Chondrocyte (in vitro differentiated cells): ENCODE results near the gene ARHGEF7. TPM values are rescaled to one million over a fixed set of nuclear protein-coding genes. Genes with fewer than 3 reads are reported as not detected.

Experiments used
- DNase-seq: peaks from one replicate; pipeline ENCODE4 v3.0.0; 2021; ENCODE audit warnings: mixed read lengths, low spot score
- H3K27ac Mint-ChIP-seq: one replicate; pipeline ENCODE4 v1.8.0; 2021; ENCODE audit warnings: mild to moderate bottlenecking, moderate library complexity, mixed read lengths; ENCODE audit not compliant: unreplicated experiment
- H3K27me3 Mint-ChIP-seq: 2 replicates; pipeline ENCODE4 v1.8.0; 2021; ENCODE audit warnings: low read depth, mixed read lengths
- H3K36me3 Mint-ChIP-seq: 2 replicates; pipeline ENCODE4 v1.8.0; 2021; ENCODE audit warnings: low read depth, mixed read lengths
- H3K4me1 Mint-ChIP-seq: 2 replicates; pipeline ENCODE4 v1.8.0; 2021; ENCODE audit warnings: low read depth, mild to moderate bottlenecking, mixed read lengths
- H3K4me3 Mint-ChIP-seq: one replicate; pipeline ENCODE4 v1.8.0; 2021; ENCODE audit warnings: mild to moderate bottlenecking, moderate library complexity, mixed read lengths; ENCODE audit not compliant: unreplicated experiment
- H3K9me3 Mint-ChIP-seq: 2 replicates; pipeline ENCODE4 v1.8.0; 2021; ENCODE audit warnings: low read depth, mixed read lengths
- total RNA-seq: library from RNA; stranded (reverse); gene quantifications from 3 replicates; pipeline ENCODE4 v1.2.1, GENCODE V29; 2021
- TF ChIP-seq, protein P1 (sequence below): fragments of 200-600 bp; sonication (generic); IDR thresholded peaks from 2 replicates; pipeline ENCODE4 v1.5.0; 2021; ENCODE audit warnings: antibody characterized with exemption, mild to moderate bottlenecking, moderate library complexity

Gene ARHGEF7
- total RNA-seq, 1 donor from 2014 or later, result 137 TPM

DNA sequence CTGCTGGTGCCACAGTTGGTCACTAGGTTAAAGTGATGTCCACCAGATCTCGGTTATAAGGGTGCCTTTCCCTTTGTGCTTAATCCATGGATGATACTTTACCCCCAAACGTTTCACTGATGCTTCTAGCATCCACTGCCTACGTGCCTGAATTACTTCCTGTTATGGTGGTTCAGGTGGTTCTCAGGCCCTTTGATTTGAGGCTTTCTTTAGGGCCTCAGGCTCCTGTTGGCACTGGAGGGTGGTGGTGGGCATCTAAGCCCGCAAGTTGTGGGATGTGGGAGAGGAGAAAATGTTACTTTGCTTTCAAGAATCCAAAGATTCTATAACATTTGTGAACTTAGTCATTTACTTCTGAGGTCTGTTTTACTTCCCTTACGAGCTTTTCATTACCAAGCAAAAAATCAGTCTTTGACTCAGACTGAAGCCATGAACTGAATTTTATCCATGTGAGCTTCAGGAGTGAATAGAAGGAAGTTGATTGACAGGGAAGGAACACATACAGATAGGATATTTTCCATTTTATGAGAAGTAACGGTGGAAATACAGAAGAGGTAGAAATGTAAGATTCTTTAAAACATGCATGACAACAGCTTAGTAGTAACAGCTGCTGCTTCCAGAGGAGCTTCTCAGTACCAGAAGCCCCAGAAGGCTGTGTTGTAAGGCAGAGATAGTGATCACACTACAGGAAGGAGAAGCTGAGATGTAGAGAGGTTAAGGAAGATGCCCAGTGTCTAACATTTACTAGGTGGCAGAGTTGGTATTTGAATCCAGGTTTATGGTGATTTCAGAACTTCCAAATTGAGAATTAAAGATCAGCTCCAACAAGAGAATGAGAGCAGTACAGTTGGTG lies 65.0 kb downstream of the ARHGEF7 start:
- no peak for DNase-seq
- Mint-ChIP-seq H3K27me3 (no peaks in the 10 kb centered on the region), H3K4me1 (peaks cover 89% of the 10 kb centered on the region), H3K36me3 (peaks cover 3% of the 10 kb centered on the region), H3K4me3 (no peak overlapping the region), H3K9me3 (no peaks in the 10 kb centered on the region), H3K27ac (peak overlapping the region; percentile 99)
- TF ChIP-seq, protein P1, sequence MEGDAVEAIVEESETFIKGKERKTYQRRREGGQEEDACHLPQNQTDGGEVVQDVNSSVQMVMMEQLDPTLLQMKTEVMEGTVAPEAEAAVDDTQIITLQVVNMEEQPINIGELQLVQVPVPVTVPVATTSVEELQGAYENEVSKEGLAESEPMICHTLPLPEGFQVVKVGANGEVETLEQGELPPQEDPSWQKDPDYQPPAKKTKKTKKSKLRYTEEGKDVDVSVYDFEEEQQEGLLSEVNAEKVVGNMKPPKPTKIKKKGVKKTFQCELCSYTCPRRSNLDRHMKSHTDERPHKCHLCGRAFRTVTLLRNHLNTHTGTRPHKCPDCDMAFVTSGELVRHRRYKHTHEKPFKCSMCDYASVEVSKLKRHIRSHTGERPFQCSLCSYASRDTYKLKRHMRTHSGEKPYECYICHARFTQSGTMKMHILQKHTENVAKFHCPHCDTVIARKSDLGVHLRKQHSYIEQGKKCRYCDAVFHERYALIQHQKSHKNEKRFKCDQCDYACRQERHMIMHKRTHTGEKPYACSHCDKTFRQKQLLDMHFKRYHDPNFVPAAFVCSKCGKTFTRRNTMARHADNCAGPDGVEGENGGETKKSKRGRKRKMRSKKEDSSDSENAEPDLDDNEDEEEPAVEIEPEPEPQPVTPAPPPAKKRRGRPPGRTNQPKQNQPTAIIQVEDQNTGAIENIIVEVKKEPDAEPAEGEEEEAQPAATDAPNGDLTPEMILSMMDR, result no peak

DNA sequence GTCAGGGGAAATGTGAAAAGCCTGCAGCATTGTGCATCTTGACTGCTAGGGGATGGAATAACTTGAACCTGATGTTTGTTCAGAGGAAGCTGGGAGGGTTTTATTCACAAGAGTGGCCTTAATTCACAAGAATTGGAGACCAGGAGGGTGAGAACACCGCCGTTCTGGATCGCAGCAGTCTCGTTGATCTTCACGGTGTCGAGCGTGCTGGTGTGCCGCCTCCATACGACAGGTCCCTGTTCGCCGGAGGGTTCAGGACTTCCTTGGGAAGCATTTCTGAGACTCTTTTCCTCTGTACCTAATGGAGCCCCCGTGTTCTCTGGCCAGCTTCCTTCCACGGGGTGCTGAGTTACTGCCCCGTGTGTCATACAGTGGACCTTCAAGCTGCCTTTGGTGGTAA lies 66.9 kb downstream of the ARHGEF7 start:
- no peak for DNase-seq
- Mint-ChIP-seq H3K27ac (peak overlapping the region; percentile 34), H3K4me3 (no peak overlapping the region), H3K36me3 (peaks cover 3% of the 10 kb centered on the region), H3K9me3 (no peaks in the 10 kb centered on the region), H3K27me3 (no peaks in the 10 kb centered on the region), H3K4me1 (peaks cover 90% of the 10 kb centered on the region)
- TF ChIP-seq, protein P1, result no peak

DNA sequence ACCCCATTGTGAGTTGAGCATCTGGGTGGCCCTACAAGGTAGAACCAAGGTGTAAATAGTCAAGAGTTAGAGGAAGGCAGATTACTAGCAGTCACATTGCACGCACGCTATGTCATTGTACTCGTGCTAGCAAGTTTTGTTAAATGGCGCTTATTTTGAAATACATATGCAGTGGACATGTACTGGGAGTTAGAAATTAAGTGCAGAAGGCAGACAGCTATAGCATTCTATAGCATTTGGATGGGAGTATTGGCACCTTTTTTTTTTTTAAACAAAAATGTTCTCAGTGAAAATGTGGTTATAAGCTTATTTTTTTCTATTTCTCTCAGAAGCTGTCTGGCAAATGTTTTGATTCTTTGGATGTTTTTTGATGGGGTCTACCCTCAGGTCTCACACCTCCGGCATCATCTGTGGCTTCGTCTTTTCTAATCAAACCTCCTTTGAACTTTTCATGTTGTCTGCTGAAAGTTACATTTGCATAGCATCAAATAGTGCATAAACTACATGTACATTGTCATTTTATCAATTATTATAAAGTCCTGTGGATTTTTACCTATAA lies 68.1 kb downstream of the ARHGEF7 start:
- TF ChIP-seq, protein P1, result no peak
- Mint-ChIP-seq H3K27me3 (no peaks in the 10 kb centered on the region), H3K27ac (peak overlapping the region; percentile 93), H3K36me3 (no peaks in the 10 kb centered on the region), H3K9me3 (no peaks in the 10 kb centered on the region), H3K4me1 (peaks cover 90% of the 10 kb centered on the region), H3K4me3 (no peak overlapping the region)
- no peak for DNase-seq

DNA sequence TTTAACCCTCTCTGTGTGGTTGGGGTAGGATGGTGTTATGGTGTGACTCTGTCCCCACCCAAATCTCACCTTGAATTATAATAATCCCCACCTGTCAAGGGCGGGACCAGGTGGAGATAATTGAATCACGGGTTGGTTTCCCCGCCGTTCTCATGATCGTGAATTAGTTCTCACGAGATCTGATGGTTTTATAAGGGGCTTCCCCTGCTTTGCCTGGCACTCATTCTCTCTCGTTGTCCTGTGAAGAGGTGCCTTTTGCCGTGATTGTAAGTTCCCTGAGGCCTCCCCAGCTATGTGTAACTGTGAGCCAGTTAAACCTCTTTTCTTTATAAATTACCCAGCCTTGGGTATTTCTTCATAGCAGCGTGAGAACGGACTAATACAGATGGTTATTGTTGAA lies 68.8 kb downstream of the ARHGEF7 start:
- H3K4me3 Mint-ChIP-seq, result no peak overlapping the region
- no peaks in the 10 kb centered on the region for H3K36me3 Mint-ChIP-seq
- H3K27me3 Mint-ChIP-seq, result no peaks in the 10 kb centered on the region
- TF ChIP-seq, protein P1, result no peak
- no peak for DNase-seq
- H3K9me3 Mint-ChIP-seq, result no peaks in the 10 kb centered on the region
- peak overlapping the region; percentile 93 for H3K27ac Mint-ChIP-seq
- H3K4me1 Mint-ChIP-seq, result peaks cover 90% of the 10 kb centered on the region

DNA sequence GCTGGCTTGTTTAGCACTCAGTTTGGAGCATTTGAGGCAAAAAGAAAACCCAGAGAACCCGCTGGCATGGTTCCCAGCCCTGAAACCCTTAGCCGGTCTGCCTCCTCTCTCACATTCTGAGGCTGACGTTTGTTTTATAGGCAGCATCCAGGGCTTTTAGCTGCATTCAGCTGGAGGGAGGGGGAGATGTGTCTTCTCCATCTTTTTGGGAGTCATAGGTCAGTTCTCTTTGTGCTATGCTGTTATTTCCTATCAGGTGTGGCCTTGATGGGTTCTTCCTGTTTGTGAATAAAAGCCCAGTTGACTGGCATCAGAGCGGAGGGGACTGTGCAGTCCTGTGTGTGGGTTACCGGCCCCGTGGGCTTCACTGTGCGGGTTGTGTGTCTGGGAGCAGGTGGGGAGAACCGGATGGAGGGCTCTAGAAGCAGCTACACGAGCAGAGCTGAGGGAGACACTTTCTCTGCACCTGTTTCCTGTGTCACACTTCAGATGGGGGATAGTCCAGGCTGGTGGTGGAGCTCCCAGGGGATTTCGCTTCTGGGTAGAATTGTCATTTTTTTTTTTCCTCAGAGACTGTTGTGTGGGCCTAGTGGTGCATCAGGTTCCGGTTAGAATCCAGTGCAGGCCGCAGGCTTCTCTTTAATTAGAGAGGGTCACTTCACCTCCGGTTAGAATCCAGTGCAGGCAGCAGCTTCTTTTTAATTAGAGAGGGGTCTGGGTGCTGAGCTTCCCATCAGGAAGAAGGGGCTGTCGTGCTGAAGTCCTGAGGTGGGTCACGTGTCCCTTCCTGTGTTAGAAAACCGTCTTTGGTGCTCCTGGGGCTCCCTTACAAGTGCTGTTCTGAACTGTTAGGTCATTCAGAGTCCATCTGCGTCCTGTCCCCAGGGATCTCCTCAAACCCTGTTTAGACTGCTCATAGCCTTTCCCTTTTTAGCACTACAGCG lies 69.6 kb downstream of the ARHGEF7 start:
- H3K9me3 Mint-ChIP-seq, result no peaks in the 10 kb centered on the region

More for the DNA sequence above, 69.6 kb downstream of the ARHGEF7 start:
- Mint-ChIP-seq H3K4me3 (peak overlapping the region; percentile 31), H3K4me1 (peaks cover 89% of the 10 kb centered on the region), H3K36me3 (no peaks in the 10 kb centered on the region), H3K27me3 (no peaks in the 10 kb centered on the region), H3K27ac (peak overlapping the region; percentile 93)
- TF ChIP-seq, protein P1, result no peak
- DNase-seq, result no peak
